Measurements from ENCODE around the gene KRT15. TPM values are rescaled to one million over a fixed set of nuclear protein-coding genes. Genes with fewer than 3 reads are reported as not detected.

Gene KRT15
- total and polyA plus RNA-seq, 2 donors (not counting 1 experiment from before 2014, with no cell fraction given) = not detected

DNA sequence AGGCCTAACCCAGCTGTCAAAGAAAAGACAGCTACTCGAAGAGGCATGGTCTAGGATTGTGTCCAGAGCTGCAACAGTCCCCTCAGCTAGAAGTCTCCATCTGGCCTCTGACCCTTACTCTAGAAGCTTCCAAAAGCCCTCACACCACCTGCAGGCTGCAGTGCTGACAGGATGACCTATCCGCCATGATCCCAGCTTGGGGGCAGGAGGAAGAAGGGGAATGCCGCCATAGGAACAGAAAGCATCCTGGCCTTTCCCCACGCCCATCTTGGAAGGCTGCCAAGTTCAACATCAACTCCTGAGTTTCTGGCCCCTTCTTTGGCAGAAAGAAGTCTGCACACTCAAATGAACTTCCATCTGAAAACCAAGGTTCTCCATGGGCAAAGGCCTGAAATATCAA is 25.9 kb downstream of the KRT15 start:
- Histone ChIP-seq H3K36me3 (replicated peaks in 1 of 2; ENCODE audit: control extremely low read depth in 1 of 2, control insufficient read depth in 1 of 2, extremely low read depth in 1 of 2, insufficient read depth in 2 of 2, low read length in 1 of 2) (no peaks in the 10 kb centered on the region), H3K79me2 (ENCODE audit: control insufficient read depth, insufficient read depth, low read length) (no peaks in the 10 kb centered on the region), H3K27ac (ENCODE audit: low read length in 2 of 2) (no peak overlapping the region), H3K4me3 (ENCODE audit: control extremely low read depth in 1 of 5, extremely low read depth in 1 of 5, insufficient read depth in 1 of 5, low read depth in 2 of 5, low read length in 4 of 5) (no peak overlapping the region), H3K4me1 (ENCODE audit: control insufficient read depth in 2 of 2, insufficient read depth in 2 of 2, low read length in 2 of 2) (peaks cover 0 to 11% of the 10 kb centered on the region in 2 donors), H3K9me3 (ENCODE audit: control extremely low read depth in 1 of 3, control insufficient read depth in 2 of 3, insufficient read depth in 1 of 3, low read length in 2 of 3) (peaks cover 0 to 12% (median 0%) of the 10 kb centered on the region in 3 donors), H2AFZ (ENCODE audit: insufficient read depth, low read depth, low read length, poor library complexity, severe bottlenecking) (no peak overlapping the region), H3K27me3 (replicated peaks in 1 of 4; ENCODE audit: control extremely low read depth in 1 of 4, control insufficient read depth in 3 of 4, insufficient read depth in 4 of 4, low read length in 3 of 4) (no peaks in the 10 kb centered on the region), H3K9ac (ENCODE audit: low read length) (no peak overlapping the region), H4K20me1 (ENCODE audit: control insufficient read depth, insufficient read depth, low read length, poor library complexity, severe bottlenecking) (no peaks in the 10 kb centered on the region), H3K4me2 (replicated peaks; ENCODE audit: low read depth, low read length, poor library complexity, severe bottlenecking) (no peak overlapping the region)
- peaks cover 28% of the 10 kb centered on the region for H3K27me3 Mint-ChIP-seq
- peaks cover 4% of the 10 kb centered on the region for H3K4me1 Mint-ChIP-seq
- intact Hi-C loops (cut with micrococcal nuclease) = no loop called here
- 63% methylated on average over 4 of the region's 4 CpGs for WGBS (ENCODE audit: insufficient coverage)
- ChIA-PET POLR2A (no interaction called here), CTCF (no interaction called here)
- ATAC-seq (ENCODE audit: low read depth) = no peak
- no peak overlapping the region for H3K4me3 Mint-ChIP-seq
- H3K9me3 Mint-ChIP-seq (ENCODE audit: insufficient read depth) = no peaks in the 10 kb centered on the region
- TF ChIP-seq EZH2 (IDR thresholded peaks at IDR 0.05; ENCODE audit: borderline replicate concordance, insufficient read depth, low read depth, low read length, poor library complexity, severe bottlenecking) = no peak
- TF ChIP-seq, protein P1, sequence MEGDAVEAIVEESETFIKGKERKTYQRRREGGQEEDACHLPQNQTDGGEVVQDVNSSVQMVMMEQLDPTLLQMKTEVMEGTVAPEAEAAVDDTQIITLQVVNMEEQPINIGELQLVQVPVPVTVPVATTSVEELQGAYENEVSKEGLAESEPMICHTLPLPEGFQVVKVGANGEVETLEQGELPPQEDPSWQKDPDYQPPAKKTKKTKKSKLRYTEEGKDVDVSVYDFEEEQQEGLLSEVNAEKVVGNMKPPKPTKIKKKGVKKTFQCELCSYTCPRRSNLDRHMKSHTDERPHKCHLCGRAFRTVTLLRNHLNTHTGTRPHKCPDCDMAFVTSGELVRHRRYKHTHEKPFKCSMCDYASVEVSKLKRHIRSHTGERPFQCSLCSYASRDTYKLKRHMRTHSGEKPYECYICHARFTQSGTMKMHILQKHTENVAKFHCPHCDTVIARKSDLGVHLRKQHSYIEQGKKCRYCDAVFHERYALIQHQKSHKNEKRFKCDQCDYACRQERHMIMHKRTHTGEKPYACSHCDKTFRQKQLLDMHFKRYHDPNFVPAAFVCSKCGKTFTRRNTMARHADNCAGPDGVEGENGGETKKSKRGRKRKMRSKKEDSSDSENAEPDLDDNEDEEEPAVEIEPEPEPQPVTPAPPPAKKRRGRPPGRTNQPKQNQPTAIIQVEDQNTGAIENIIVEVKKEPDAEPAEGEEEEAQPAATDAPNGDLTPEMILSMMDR (IDR thresholded peaks at IDR 0.05) = no peak
- no peak for DNase-seq
- no peak overlapping the region for H3K27ac Mint-ChIP-seq

DNA sequence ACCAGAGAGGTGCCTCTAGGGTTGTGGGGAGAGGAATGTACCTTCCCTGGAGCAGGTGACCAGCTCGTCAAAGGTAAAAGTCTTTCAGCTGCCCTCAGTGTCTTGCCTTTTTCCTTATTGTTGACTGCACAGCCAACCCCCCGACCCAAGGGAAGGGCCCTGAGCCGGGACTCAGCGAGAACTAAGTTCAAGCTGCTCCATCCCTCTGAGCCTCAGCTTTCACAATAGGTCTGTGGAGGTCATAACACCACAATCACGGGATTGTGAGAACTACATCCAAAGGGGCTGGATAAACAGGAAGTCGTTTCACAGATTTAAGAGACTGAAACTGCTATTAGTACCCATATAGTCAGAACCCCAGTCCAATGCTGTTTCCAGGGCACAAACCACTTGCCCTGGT is 26.3 kb downstream of the KRT15 start:
- H3K27me3 ChIP-seq (replicated peaks in 1 of 4; ENCODE audit: control extremely low read depth in 1 of 4, control insufficient read depth in 3 of 4, insufficient read depth in 4 of 4, low read length in 3 of 4) = peaks cover 0 to 1% (median 0%) of the 10 kb centered on the region in 4 experiments
- no peak overlapping the region for H3K4me2 ChIP-seq (replicated peaks; ENCODE audit: low read depth, low read length, poor library complexity, severe bottlenecking)
- Mint-ChIP-seq H3K27me3 (peaks cover 30% of the 10 kb centered on the region), H3K9me3 (ENCODE audit: insufficient read depth) (no peaks in the 10 kb centered on the region), H3K4me3 (no peak overlapping the region), H3K4me1 (peaks cover 4% of the 10 kb centered on the region), H3K27ac (no peak overlapping the region)
- CTCF ChIA-PET = no interaction called here
- no peak overlapping the region for H3K4me3 ChIP-seq (ENCODE audit: control extremely low read depth in 1 of 5, extremely low read depth in 1 of 5, insufficient read depth in 1 of 5, low read depth in 2 of 5, low read length in 4 of 5)
- no peaks in the 10 kb centered on the region for H3K36me3 ChIP-seq (replicated peaks in 1 of 2; ENCODE audit: control extremely low read depth in 1 of 2, control insufficient read depth in 1 of 2, extremely low read depth in 1 of 2, insufficient read depth in 2 of 2, low read length in 1 of 2)
- POLR2A ChIA-PET = no interaction called here
- H3K27ac ChIP-seq (ENCODE audit: low read length in 2 of 2) = no peak overlapping the region
- DNase-seq (no peak), ATAC-seq (ENCODE audit: low read depth) (no peak)
- TF ChIP-seq EZH2 (IDR thresholded peaks at IDR 0.05; ENCODE audit: borderline replicate concordance, insufficient read depth, low read depth, low read length, poor library complexity, severe bottlenecking) = no peak
- TF ChIP-seq, protein P1 (IDR thresholded peaks at IDR 0.05) = no peak
- intact Hi-C loops (cut with micrococcal nuclease) = no loop called here
- no peaks in the 10 kb centered on the region for H3K79me2 ChIP-seq (ENCODE audit: control insufficient read depth, insufficient read depth, low read length)
- H2AFZ ChIP-seq (ENCODE audit: insufficient read depth, low read depth, low read length, poor library complexity, severe bottlenecking) = no peak overlapping the region
- H4K20me1 ChIP-seq (ENCODE audit: control insufficient read depth, insufficient read depth, low read length, poor library complexity, severe bottlenecking) = no peaks in the 10 kb centered on the region
- H3K9ac ChIP-seq (ENCODE audit: low read length) = no peak overlapping the region
- H3K9me3 ChIP-seq (ENCODE audit: control extremely low read depth in 1 of 3, control insufficient read depth in 2 of 3, insufficient read depth in 1 of 3, low read length in 2 of 3) = peaks cover 0 to 8% (median 0%) of the 10 kb centered on the region in 3 donors
- H3K4me1 ChIP-seq (ENCODE audit: control insufficient read depth in 2 of 2, insufficient read depth in 2 of 2, low read length in 2 of 2) = peaks cover 0 to 8% of the 10 kb centered on the region in 2 donors
- WGBS (ENCODE audit: insufficient coverage) = no CpG with 5 or more reads among the region's 6 CpGs

All from B cell (primary cell).